GM12878 (cell line): ENCODE measurements around the gene NUMA1.

Source experiments
- EZH2 ChIP-seq: IDR thresholded peaks from 2 replicates; pipeline ENCODE4 v1.6.1; 2012; ENCODE audit warnings: low read depth, mild to moderate bottlenecking, control low read depth, inconsistent platforms, low read length, borderline replicate concordance; ENCODE audit not compliant: control insufficient read depth
- SIX5 ChIP-seq: IDR thresholded peaks from 2 replicates; pipeline ENCODE4 v1.6.1; 2011; ENCODE audit warnings: mild to moderate bottlenecking, low read depth, low read length, moderate library complexity; ENCODE audit not compliant: severe bottlenecking
- YBX1 ChIP-seq: fragments of 450-650 bp; IDR thresholded peaks from 2 replicates; pipeline ENCODE4 v1.6.1; 2016; ENCODE audit warnings: antibody characterized with exemption
- TF ChIP-seq, protein P1 (sequence below): IDR thresholded peaks from 2 replicates; pipeline ENCODE4 v1.6.1; 2011; ENCODE audit warnings: low read depth, low read length, improper control_type of control experiment, borderline replicate concordance
- TF ChIP-seq, protein P2 (sequence below): fragments of 450-650 bp; IDR thresholded peaks from 2 replicates; pipeline ENCODE4 v1.6.1; 2017; ENCODE audit warnings: mild to moderate bottlenecking

DNA sequence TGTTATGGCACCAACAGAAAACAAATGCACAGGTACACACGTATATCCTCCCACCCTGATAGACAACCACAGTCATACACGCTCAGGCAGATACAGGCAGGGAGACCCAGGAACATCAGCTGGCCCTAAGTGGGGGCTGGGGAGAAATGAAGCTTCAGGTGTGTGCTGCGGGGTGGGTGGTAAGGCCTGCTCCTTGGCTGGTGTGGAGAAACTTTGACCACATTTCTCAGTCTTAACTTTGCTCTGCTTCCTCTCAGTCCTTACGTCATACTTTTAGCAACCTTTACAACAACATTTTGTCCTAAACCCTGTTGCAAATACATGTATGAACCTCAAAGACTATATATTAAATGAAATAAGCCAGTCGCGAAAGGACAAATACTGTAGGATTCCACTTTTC, 38.9 kb upstream of the NUMA1 start:
- TF ChIP-seq, protein P1, sequence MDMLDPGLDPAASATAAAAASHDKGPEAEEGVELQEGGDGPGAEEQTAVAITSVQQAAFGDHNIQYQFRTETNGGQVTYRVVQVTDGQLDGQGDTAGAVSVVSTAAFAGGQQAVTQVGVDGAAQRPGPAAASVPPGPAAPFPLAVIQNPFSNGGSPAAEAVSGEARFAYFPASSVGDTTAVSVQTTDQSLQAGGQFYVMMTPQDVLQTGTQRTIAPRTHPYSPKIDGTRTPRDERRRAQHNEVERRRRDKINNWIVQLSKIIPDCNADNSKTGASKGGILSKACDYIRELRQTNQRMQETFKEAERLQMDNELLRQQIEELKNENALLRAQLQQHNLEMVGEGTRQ = no peak
- TF ChIP-seq SIX5 (no peak), EZH2 (no peak), YBX1 (no peak)
- TF ChIP-seq, protein P2, sequence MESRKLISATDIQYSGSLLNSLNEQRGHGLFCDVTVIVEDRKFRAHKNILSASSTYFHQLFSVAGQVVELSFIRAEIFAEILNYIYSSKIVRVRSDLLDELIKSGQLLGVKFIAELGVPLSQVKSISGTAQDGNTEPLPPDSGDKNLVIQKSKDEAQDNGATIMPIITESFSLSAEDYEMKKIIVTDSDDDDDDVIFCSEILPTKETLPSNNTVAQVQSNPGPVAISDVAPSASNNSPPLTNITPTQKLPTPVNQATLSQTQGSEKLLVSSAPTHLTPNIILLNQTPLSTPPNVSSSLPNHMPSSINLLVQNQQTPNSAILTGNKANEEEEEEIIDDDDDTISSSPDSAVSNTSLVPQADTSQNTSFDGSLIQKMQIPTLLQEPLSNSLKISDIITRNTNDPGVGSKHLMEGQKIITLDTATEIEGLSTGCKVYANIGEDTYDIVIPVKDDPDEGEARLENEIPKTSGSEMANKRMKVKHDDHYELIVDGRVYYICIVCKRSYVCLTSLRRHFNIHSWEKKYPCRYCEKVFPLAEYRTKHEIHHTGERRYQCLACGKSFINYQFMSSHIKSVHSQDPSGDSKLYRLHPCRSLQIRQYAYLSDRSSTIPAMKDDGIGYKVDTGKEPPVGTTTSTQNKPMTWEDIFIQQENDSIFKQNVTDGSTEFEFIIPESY = no peak
